ENCODE data around the gene FOXRED2.
A peak's percentile ranks its signal among the peaks of the same experiment; 100 is the strongest.

The FOXRED2 gene

GRCh38 chr22:36514766-36515165, 7.9 kb upstream of the FOXRED2 start:
- DNase-seq = no peak

GRCh38 chr22:36512991-36513390, 6.2 kb upstream of the FOXRED2 start:
- DNase-seq = no peak

GRCh38 chr22:36512333-36512732, 5.5 kb upstream of the FOXRED2 start:
- DNase-seq = no peak

DNA sequence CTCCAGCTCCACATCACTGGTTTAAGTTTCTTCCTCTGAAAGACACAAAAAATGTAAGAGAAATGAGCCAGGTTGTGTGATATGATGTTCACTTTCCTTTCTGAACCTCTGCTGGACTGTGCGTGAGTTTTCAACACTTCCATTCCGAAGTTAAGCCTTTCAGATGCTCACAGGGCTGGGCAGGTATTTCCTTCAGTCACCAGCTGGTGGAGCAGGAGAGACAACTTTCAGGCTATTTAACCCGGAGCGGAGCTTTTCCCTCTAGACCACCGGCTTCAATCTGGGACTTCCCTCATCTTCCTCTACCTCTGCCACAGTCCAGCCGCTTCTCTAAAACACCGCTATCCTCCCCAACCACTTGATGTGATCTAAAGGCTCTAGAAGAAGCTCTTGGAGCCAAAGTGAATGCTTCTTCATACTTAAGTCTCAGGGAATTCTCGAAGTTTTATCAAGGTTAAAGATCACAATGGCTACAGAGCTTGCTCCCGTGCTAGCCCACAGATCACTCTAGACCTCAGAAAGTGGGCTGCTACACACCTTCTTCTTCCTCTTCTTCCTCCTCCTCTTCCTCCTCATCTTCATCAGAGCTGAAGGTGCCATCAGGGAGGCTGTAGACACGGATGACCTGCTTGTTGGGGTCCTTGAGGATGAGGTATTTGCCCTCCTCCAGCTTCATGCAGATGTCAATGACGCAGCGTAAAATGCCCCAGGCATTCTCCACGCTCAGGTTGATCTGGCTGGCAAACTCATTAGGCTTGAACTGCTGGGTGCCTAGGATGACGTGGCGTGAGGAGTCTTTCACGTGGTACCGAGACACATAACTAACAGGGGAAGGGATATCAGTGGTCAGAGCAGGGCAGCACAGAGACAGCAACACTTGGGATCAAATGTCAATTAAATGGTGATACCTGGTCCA, 4.4 kb upstream of the FOXRED2 start:
- no peak for DNase-seq

DNA sequence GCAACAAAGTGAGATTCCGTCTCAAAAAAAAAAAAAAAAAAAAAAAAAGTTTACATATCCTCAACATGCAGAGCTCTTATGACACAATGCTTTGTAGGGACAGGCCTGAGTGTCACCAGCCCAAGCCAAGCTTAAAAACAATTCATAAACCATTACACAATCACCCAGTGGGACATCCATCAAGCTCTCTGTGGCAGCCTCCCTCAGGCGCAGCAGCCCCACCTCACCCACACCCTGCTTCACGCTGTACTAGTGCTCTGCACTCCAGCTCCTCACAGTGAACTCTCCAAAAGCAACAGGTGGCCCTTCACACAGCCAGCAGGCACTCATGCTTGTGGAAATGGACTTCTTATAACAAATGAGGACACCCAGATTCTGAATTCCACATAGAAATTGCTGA, 3.5 kb upstream of the FOXRED2 start:
- peak; percentile 77 for DNase-seq

DNA sequence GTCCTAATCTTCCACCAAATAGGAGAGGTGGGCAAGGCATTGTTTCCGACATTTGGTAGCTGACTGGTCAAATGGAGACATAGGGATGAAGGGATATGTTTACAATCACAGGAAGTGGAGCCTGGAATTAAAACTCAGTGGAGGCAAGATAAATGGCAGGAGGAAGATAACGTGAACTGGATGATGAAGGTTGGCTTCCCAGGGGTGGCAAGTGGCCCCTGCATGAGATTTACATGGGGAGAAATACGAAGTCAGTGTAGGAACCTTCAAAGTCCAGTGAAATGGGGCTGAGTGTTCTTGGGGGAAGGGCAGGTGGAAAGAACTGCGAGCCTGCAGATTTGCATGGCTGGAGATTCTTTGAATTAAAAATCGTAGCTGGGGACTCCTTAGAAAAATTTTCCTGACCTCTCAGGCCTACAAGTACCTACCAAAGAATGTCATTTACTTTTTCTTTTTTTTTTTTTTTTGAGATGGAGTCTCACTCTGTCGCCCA, 724 bp upstream of the FOXRED2 start:
- no peak for DNase-seq

DNA sequence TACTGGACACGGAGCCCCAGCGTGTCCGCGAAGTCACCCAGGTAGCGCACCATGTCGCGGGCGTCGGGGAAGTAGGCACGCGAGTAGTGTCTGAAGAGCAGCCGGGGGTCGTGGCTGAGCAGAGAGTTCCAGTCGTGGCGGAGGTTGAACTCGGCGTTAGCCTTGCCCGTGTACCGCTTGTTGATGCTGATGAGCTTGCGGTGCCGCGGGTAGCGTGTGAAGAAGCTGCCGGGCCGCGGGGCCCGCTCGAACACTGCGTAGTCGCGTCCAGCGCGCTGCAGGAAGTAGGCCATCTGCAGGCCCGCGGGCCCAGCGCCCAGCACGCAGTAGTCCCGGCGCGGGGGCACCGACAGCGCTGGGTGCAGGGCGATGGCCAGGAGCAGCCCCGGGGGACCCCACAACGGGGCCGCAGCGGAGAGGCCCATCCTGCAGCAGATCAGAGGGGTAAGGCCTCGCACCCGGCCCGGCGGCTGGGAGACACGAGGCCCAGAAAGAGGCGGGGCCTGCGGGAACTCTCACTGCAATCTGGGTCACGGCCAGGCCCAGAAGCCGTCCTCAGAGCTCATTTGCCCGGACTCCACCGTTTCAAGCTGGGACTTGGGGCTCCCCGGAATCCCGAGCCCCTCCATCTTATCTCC, 723 bp downstream of the FOXRED2 start:
- DNase-seq = no peak

GRCh38 chr22:36497910-36498665, 8.8 kb downstream of the FOXRED2 start:
- DNase-seq = no peak

- no peak for DNase-seq
Measured at GRCh38 chr22:36493690-36494110, 13.1 kb downstream of the FOXRED2 start.

GRCh38 chr22:36492109-36492508, 14.7 kb downstream of the FOXRED2 start:
- no peak for DNase-seq

DNA sequence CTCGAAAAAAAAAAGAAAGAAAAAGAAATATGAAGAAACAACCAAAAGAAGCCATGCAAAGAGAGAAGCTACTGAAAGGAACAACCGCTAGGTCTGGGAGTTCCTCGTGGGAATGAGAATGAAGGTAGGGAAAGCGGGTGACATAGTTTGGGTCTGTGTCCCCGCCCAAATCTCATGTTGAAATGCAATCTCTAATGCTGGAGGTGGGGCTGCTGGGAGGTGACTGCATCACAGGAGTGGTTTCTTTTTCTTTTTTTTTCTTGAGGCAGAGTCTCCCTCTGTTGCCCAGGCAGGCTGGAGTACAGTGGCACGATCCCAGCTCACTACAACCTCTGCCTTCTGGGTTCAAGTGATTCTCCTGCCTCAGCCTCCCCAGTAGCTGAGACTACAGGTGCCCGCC, 15.7 kb downstream of the FOXRED2 start:
- DNase-seq = no peak

- no peak for DNase-seq
Measured at GRCh38 chr22:36486619-36487384, 20.0 kb downstream of the FOXRED2 start.

DNA sequence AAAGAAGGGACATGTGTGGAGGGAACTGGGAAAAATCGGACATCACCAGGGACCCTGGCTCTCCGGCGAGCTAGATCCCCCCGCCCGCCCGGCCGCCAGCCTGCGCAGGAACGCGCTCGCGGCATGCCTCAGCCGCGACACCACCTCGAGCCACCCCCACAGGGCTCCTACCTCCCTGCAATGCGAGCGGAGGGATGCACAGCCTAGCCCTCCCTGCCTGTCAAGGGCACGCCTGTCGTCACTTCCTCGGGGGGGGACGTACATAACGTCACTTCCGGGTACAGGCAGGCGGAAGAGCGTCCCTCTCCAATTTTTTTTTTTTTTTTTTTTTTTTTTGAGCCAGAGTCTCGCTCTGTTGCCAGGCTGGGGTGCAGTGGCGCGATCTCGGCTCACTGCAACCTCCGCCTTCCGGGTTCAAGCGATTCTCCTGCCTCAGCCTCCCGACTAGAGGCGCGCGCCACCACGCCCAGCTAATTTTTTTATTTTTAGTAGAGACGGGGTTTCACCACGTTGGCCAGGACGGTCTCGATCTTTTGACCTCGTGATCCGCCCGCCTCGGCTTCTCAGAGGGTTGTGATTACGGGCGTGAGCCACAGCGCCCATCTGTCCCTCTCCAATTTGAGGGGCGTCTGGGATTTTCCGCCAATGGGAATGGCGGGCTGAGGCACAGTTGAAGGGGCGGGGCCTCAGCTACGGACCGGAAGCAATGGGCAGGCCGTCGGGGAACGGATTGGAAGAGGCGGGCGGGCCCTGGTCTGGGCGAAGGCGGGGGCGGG, 25.3 kb downstream of the FOXRED2 start, which contains the start of gene TXN2:
Gene TXN2, minus strand, starts transcription at position 248 of the 776 bp plus-strand sequence. CDS start 803 bp downstream, outside the sequence.
- DNase-seq = peak; percentile 73

- DNase-seq = no peak
Measured at GRCh38 chr22:36480941-36481392, 25.9 kb downstream of the FOXRED2 start.

- no peak for DNase-seq
Measured at GRCh38 chr22:36478966-36479365, 27.9 kb downstream of the FOXRED2 start.

DNA sequence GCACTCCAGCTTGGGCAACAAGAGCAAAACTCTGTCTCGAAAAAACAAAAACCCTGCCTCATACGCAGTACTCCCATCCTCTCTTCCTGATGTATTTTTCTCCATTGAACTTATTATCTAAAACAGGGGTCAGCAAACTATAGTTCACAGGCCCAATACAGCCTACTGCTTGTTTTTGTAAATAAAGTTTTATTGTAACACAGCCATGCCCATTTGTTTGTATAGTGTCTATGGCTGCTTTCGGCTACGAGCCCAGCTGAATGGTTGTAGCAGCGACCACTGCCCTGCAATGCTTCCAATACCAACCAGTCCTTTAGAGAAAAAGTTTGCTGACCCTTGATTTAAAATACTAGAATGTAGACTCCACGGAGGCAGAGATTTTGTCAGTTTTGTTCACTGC, 31.5 kb downstream of the FOXRED2 start:
- DNase-seq = no peak

GRCh38 chr22:36472689-36473088, 34.2 kb downstream of the FOXRED2 start:
- DNase-seq = no peak

- no peak for DNase-seq
Measured at GRCh38 chr22:36471341-36471821, 35.5 kb downstream of the FOXRED2 start.

DNA sequence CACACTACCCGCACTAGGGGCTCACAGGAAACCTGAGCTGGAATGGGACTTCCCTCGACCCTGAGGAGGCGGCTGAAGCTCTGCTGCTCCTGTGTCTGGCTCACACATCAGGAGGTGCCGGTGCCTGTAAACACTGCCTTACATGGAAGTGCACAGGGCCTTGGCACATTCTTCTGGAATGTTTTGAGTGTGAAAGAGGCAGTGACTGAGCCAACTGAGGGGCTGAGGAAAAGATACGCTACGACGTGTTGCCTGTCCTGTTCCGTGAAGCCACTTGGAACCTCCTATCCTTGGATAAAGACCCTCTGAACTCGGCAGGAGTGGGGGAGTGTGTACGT, 35.9 kb downstream of the FOXRED2 start:
- DNase-seq = no peak

- DNase-seq = no peak
Measured at GRCh38 chr22:36470162-36470993, 36.5 kb downstream of the FOXRED2 start.

Measured in NCI-H187 treated with DMSO at 0.1 percent for 48 hours (cell line).